ENCODE measurements around the gene CEBPZ. TPM values are rescaled to one million over a fixed set of nuclear protein-coding genes. Genes with fewer than 3 reads are reported as not detected.
A peak's percentile ranks its signal among the peaks of the same experiment; 100 is the strongest.

The CEBPZ gene
- total RNA-seq, 1 donor from 2014 or later = 32.9 TPM

GRCh38 chr2:37180640-37181039 is 50.8 kb downstream of the CEBPZ start:
- DNase-seq (ENCODE audit: low read depth) = no peak

GRCh38 chr2:37180006-37180639 is 51.3 kb downstream of the CEBPZ start:
- no peak for DNase-seq (ENCODE audit: low read depth)

- DNase-seq (ENCODE audit: low read depth) = peak; percentile 42
Observed at GRCh38 chr2:37173741-37174140, 57.7 kb downstream of the CEBPZ start.

GRCh38 chr2:37171624-37171950 is 59.8 kb downstream of the CEBPZ start:
- no peak for DNase-seq (ENCODE audit: low read depth)

- peak; percentile 50 for DNase-seq (ENCODE audit: low read depth)
Observed at GRCh38 chr2:37168217-37168981, 63.0 kb downstream of the CEBPZ start.

- DNase-seq (ENCODE audit: low read depth) = no peak
Observed at GRCh38 chr2:37167636-37168180, 63.7 kb downstream of the CEBPZ start.

- no peak for DNase-seq (ENCODE audit: low read depth)
Observed at GRCh38 chr2:37164757-37165156, 66.6 kb downstream of the CEBPZ start.

GRCh38 chr2:37156857-37157714 is 74.3 kb downstream of the CEBPZ start, which contains the start of gene EIF2AK2:
Gene EIF2AK2, minus strand, starts transcription at chr2:37156980. Its CDS starts 9,174 bp downstream, at chr2:37147806.
- DNase-seq (ENCODE audit: low read depth) = peak; percentile 83

- peak; percentile 61 for DNase-seq (ENCODE audit: low read depth)
Observed at GRCh38 chr2:37156071-37156856, 75.1 kb downstream of the CEBPZ start.

- DNase-seq (ENCODE audit: low read depth) = no peak
Observed at GRCh38 chr2:37154785-37155184, 76.6 kb downstream of the CEBPZ start.

- DNase-seq (ENCODE audit: low read depth) = no peak
Observed at GRCh38 chr2:37153224-37153623, 78.2 kb downstream of the CEBPZ start.

Other genes with a start within 250 kb of the CEBPZ start
- 11.2 and 14.7 TPM in 2 replicates for gene HEATR5B, start 147.2 kb downstream of the CEBPZ start, total RNA-seq
- 8.6 and 8.8 TPM in 2 replicates for gene GPATCH11, start 147.1 kb downstream of the CEBPZ start, total RNA-seq
- 26.6 and 31.1 TPM in 2 replicates for gene EIF2AK2, start 74.6 kb downstream of the CEBPZ start, total RNA-seq
- gene SULT6B1, start 42.9 kb downstream of the CEBPZ start, total RNA-seq = not detected in 2 replicates
- gene CEBPZOS, start 35.1 kb downstream of the CEBPZ start, total RNA-seq = 25.7 and 27.7 TPM in 2 replicates
- 15.2 and 21.1 TPM in 2 replicates for gene NDUFAF7, start 62 bp upstream of the CEBPZ start, total RNA-seq
- gene PRKD3, start 93.2 kb upstream of the CEBPZ start, total RNA-seq = 19.6 and 24.2 TPM in 2 replicates
- gene QPCT, start 113.0 kb upstream of the CEBPZ start, total RNA-seq = 0.24 TPM in 1 of 2 replicates, not detected in the other